Measurements from ENCODE around the gene PARD6A. TPM values are rescaled to one million over a fixed set of nuclear protein-coding genes. Genes with fewer than 3 reads are reported as not detected.

Gene PARD6A
- total RNA-seq, 1 donor from 2014 or later = 3.7 TPM

DNA sequence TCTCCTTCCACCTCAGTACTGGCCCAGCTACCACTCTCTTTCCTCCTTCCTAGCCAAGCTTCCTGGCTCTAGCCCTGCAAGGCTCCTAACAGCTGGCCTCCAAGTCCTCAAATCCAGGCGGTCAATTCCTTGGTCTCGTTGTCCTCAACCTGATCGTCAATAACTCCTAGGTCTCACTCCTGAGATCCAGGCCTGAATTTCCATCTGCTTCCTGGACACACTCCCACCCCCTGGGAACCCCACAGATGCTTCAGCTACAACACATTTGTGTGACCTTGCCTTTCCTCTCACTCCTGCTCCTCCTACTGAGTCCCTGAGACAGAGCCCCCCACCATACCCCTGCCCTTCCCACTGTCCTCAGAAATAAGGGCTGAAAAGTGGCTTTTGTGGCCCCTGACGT, 3.5 kb downstream of the PARD6A start:
- no peak for ATAC-seq
- intact Hi-C loops (cut with micrococcal nuclease) = no loop called here
- no peak for DNase-seq

DNA sequence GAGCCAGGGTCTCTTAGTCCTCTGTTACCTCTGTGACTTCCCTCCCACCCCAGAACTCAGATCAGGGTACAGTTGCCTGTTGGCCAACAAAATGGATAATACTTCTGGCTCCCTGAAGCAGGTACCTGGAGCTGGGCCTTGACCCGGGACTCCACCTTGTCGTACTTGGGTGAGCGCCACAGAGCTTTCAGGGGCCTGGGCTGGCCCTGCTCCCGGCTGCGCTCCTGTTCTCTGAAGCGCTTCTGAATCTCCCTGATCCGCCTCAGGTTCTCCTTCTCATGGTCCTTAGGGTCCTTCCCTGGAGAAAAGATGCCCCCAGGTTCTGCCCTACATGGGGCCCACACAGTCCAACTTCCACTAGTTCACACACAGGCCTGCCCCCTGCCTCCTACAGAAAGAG, 4.1 kb downstream of the PARD6A start:
- intact Hi-C loops (cut with micrococcal nuclease) = loop anchor here (5.0 kb wide), 1 partner anchor 103 kb away; the partner anchor contains the start of gene CTCF
- ATAC-seq (no peak), DNase-seq (no peak)

DNA sequence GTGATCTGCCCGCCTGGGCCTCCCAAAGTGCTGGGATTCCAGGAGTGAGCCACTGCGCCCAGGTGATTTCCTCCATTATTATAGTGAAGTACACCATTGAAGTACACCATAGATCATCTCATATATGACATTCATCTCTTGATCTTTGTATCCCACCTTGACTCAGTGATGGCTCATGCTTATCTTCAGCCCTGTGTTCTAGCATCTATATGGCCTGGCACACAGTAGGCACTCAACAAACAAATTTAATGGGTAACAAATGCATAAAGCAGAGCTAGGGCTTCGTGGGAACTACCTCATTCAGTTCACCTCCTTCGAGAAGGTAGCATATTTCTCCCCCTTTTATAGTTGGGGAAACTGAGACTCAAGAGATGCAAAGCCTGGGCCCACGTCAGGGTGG, 4.8 kb downstream of the PARD6A start:
- ATAC-seq (no peak), DNase-seq (peak; percentile 3)
- intact Hi-C loops (cut with micrococcal nuclease) = loop anchor here (5.0 kb wide), 1 partner anchor 103 kb away; the partner anchor contains the start of gene CTCF

DNA sequence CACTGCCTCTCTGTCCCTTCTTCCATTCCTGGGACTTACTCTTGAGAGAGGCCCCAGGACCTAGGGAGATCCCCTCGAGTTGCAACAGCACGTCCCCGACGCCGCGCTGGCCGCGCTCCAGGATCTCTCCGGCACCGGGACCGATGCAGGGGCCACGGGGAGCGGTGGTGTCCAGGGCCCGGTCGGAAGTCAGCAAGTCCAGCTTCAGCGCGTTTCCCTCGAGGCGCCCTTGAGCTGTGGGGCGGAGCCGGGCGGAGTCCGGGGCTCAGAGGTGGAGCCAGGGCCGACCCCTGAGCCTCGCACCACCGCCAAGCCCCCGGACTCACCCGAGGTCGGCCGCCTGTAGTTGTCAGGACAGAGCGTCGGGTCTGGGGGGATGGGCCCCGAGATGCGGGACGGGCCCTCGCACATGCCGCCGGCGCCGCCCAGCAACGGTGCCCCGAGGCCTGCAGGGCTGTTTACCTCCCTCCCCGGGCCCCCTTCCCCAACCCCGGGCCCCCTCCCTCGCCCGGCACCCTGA, 5.3 kb downstream of the PARD6A start:
- peak; percentile 69 for DNase-seq
- intact Hi-C loops (cut with micrococcal nuclease) = loop anchor here (5.0 kb wide), 1 partner anchor 104 kb away; the partner anchor contains the start of gene CTCF
- peak; percentile 8 for ATAC-seq

DNA sequence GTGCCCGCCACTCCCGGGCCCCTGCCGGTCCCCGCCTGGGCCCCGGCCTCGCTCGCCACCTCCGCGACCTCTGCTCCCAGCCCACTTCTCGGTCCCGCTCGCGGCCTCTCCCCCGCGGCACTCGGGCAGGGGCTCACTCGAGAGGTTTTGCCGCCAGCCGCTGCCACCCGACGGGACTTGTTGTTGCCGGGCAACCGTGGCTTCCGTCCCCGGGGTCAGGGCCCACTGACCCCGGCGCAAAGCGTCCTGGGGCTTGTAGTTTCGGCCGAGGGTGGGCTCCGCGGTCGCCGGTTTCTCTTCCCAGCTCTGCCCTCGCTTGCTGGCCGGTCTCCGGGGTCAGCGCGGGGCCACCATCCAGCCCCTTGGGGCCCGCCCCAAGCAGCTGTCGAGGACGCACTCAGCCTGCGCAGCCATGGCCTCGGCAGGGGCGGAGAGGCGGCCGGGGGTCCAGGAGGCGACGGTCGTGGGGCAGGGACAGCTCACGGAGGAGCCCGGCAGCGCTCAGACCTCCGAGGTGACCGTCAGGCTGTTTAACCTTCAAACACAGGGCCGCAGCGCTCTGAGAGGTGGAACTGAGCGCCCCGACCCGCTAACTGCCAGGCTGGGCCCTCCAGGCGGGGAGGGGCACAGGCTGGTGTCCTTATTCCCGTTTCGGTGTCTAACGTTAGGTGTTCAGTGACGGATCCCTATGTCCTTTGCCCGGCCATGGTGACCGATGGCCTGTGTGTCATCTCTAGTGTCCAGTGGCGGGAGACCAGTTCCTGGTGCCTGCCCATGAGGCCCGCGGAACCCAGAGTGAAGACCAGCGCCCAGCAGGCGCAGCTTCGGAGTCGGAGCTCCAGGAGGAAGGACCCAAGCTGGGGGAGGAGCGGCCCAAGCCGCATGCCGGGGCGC, 6.0 kb downstream of the PARD6A start, which contains the start of the genes C16orf86 and ENKD1:
Gene C16orf86, plus strand, starts transcription at position 256 of the 894 bp plus-strand sequence. Its CDS starts 157 bp downstream, at position 413.
Gene ENKD1, minus strand, starts transcription at position 192 of the 894 bp plus-strand sequence. CDS start 308 bp downstream, outside the sequence.
- ATAC-seq (peak; percentile 80), DNase-seq (peak; percentile 92)
- intact Hi-C loops (cut with micrococcal nuclease) = loop anchor here (5.0 kb wide), 1 partner anchor 105 kb away; the partner anchor contains the start of gene CTCF

DNA sequence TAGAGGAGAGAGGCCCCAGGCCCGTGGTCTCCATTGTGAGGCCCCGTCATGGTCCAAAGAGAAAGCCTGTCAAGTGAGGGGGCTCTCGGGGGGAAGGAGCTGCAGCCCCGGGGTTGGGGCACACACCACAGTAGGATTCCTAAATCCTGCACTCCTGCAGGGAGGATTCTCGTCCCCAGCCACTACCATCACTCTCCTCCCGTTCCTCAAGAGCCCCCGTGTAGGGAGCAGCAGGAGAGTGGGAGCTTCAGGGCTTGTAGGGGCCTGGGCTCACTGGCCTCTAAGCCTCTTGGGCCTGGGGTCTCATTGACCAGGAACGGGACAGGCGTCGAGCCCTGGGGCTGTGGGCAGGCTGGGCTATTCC, 6.7 kb downstream of the PARD6A start:
- ATAC-seq (no peak), DNase-seq (no peak)
- intact Hi-C loops (cut with micrococcal nuclease) = loop anchor here (5.0 kb wide), 1 partner anchor 105 kb away; the partner anchor contains the start of gene CTCF

DNA sequence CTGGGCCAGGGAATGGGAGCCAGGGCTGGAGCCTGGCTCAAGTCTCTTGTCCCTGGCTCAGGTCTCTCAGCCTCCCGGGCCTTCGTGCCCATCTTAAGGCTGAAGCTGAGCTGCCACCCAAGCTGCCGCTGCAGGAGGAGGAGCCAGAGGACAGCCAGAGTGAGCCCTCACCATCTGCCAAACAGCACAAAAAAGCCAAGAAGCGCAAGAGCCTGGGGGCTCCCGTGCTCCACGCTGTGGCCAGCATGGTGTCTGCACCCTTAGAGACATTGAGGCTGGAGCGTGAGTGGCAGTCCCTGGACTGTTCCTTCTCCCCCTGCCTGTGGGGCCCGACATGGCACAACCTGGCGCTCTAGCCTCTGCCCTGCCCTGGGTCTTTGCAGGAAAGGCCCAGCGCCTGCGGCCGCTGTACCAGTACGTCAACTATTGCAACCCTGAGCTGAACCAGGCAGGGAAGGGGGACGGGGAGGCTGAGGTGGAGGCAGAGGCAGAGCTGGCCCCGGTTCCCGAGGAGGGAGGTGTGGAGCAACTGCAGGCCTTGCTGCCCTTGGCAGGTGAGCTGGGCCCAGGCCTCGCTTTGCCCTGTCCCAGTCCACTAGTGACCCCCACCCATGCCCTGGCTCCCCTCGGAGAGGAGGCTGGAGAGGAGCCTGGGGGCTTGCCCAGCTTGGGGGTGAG, 7.2 kb downstream of the PARD6A start:
- intact Hi-C loops (cut with micrococcal nuclease) = loop anchor here (5.0 kb wide), 1 partner anchor 106 kb away; the partner anchor contains the start of gene CTCF
- peak; percentile 90 for DNase-seq
- ATAC-seq = peak; percentile 87

DNA sequence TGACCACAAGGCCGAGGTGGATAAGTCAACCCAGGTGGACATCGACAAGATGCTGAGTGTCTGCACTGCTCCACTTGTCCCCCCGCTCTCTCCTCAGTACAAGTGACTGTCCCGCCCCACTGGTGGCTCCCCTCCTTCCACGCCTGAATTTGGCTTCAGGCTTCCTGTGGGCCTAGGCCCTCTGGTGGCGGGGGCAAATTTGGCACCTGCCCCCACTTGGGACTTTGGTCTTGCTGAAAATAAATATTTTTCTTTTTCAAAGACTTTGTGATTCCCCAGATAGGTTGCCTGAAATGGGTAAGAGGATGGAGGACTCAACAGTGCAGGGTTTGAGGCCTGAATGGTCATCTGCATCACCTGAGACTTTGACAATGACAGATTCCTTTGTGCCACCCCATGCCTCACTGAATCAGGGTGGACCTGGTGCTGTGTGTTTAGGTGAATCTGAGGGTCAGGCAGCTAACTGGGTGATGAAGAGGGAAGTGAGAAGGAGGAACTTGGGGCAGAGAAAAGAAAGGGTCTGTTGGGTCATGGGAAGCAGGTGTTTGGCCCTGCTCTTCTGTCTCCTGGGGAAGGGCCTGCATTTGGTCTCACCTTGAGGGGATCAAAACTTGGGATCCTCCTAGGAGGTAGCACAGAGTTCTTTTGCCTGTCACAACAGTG, 7.9 kb downstream of the PARD6A start:
- intact Hi-C loops (cut with micrococcal nuclease) = loop anchor here (5.0 kb wide), 1 partner anchor 106 kb away; the partner anchor contains the start of gene CTCF
- ATAC-seq (no peak), DNase-seq (peak; percentile 48)

DNA sequence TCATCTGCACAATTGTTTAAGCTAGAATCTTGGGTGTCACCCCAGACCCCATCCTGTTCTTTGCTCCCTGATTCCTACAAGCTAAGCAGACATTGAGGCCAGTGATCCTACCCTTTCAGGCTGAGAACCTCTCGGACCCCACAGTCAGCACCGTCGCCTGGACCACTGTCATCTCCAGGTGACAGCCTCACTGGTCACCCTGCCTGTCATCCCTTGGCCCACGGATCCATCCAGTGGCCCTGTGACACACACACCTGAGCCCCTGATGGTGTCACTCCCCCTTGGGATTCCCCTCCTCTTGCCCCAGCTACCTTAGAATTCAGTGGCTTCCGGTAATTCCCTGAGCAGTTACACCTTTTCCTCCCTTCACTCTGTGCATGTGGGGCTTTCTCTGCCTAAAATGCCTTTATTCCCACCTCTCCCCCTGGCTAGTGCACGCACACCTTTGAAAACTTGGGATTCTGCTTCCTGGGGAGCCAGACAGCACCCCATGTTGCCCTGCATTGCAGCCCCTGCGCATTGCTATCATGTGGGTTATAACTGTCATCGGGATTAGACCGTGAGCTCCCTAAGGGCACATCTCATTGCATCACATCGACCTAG, 8.8 kb downstream of the PARD6A start:
- peak; percentile 8 for DNase-seq
- intact Hi-C loops (cut with micrococcal nuclease) = loop anchor here (5.0 kb wide), 1 partner anchor 107 kb away; the partner anchor contains the start of gene CTCF
- ATAC-seq = no peak

DNA sequence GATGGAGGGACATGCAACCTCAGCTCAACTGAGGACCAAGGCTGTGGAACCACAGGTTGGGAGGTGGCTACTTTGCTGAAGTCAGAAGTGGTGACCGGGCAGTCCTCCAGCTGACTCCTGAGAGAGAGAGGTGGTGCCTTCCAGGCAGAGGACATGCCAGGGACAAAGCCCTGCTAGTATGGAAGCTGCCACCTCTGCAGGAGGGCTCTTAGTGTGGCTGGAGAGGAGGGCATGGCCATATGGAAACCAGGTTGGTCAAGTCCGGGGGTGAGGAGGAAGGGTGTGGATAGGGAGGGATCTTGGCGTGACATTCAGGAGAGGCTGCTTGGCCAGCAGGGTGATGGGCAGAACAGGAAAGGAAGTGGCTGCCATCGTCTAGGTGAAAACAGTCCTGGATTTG, 11.5 kb downstream of the PARD6A start:
- ATAC-seq (peak; percentile 5), DNase-seq (peak; percentile 60)
- intact Hi-C loops (cut with micrococcal nuclease) = no loop called here

DNA sequence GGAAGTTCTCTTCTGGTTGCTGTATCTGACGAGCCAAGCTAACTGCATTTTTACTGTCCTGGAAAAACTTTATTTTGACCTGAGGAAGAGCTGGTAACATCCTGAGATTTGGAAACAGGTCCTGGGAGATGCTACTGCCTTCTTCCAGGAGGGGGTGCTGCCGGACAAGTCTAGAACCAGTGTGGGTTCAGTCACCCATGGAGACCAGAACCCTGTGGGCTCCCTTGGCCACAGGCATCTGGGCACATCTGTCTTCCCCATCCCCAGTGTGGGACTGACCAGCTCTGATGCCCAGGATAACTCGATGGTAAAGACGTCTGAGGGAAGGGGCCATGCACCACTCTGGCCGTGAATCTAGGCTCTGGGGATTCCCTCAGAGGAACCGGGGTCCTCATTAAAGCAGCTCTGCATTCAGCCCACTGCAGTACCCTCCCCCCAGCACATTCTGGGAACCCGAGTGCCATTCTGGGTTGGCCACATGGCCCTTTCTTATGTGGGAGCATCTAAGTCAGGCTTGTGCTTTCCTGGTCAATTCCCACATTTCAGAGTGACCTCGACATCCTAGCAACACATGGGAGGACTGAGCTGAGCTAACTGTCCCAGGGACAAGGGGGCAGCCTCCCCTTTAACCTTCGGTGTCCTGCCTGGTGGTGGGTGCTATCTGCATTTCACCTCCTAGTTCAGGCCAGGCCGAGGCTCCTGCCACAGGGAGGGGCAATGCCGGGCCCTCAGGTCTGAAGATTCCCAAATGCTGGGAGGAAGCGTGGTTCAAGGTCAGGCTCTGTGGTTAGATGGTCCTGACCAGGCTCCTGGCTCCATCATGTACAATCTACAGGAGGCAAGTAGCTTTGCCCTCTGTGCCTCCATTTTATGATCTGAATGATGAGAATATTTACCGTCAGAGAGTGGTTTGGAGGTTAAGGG, 12.2 kb downstream of the PARD6A start:
- DNase-seq = peak; percentile 69
- ATAC-seq = peak; percentile 52
- intact Hi-C loops (cut with micrococcal nuclease) = no loop called here

DNA sequence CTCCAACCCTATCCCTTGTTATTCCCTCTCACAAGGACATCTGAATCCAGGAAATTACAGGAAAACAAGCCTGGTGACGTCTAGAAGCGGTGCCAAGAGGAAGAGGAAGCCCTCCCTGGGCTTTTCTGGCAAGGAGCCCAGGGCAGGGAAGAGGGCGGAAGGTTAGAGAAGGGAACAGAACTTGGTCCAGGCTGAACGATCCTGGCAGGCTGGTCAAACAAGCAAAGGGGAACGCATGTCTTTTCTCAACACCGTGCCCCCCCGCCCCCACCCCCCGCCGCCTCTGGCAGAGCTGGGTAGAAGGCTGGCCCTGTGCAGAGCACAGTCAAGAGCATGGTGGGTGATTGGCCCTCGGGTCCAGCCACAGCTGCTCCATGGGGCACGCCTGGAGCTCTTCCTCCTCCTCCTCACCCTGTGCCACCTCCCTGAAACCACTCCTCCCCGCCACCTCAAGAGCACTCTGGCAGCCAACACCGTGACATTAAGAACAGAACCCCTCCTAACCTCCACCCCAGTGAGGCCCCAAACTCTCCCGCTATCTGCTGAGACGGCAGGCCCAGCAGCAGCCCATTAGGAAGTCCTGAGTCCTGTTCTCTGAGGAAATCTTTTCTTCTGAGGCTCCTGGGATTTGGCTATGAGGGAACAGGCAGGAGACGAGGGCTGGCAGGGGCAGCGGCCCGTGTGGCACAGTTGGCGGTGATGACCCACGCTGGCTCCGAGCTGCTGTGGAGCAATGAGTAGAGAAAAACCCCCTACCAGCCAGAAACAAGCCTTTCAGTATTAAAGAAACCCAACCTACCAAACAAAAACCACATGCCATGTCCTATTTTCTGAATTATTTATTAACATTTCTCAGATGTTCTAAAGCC, 13.2 kb downstream of the PARD6A start:
- DNase-seq = peak; percentile 72
- intact Hi-C loops (cut with micrococcal nuclease) = no loop called here
- ATAC-seq = peak; percentile 63

DNA sequence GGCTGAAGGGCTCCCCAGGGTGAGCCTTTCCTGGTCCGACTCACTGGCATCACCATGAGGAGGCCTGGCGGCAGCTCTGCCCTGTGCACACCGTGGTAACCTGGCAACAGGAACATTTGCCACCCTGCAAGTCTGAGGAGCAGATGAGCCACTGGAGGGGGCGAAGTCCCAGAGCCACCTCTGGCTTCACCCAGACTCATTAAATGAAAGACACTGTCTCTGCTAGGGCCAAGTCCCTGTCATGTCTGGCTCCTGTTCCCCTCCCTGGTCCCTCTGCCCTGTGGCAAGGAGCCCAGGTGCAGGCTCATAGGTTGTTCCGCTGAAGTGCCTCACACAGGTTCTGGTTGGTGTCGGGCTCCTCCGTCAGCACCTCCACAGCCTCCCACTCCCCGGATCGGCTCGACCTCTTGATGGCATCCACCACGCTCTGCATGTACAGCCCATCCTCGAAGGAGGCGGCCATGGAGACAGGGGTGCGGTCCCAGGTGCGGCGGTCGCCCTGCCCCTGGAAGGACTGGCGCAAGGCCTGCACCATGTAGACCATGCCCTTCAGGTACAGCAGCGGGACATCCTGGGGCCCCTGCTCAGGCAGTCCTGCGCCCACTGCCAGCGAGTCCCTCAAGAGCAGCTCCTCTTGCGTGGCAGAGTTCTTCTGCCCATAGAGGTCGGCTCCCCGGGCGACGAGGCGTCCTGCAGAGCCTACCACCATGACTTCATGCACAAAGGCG, 14.3 kb downstream of the PARD6A start:
- DNase-seq = no peak
- intact Hi-C loops (cut with micrococcal nuclease) = no loop called here
- ATAC-seq = no peak

DNA sequence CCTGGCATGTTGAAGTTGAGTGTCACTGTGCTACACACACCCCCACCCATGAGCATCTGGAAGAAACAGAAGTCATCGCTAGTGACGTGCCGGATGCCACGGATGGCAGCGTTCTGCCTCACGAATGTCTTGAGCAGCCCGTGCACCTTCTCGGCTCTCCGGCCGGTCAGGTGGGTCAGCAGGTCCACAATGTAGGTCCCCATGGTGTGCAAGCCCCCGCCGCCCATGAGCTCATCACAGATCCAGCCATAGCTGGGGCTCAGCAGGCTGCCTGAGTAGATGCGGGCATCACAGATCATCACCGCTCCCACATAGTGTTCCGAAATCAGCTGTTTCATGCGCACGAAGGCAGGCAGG, 14.8 kb downstream of the PARD6A start:
- ATAC-seq = no peak
- DNase-seq = no peak
- intact Hi-C loops (cut with micrococcal nuclease) = no loop called here

DNA sequence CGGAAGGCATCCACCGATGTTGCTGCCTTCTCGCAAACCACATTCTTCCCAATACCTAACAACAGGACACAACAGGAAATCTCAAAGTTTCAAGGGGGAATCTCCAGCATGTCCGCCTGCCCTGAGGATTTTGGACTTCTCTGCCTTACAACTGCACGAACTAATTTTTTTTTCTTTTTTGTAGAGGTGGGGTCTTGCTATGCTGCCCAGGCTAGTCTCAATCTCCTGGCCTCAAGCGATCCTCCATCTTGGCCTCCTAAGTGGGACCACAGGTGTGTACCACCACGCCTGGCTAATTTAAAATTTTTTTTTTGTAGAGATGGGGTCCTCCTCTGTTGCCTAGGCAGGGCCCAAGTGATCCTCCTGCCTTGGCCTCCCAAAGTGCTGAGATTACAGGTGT, 15.2 kb downstream of the PARD6A start:
- ATAC-seq (no peak), DNase-seq (no peak)
- intact Hi-C loops (cut with micrococcal nuclease) = no loop called here

DNA sequence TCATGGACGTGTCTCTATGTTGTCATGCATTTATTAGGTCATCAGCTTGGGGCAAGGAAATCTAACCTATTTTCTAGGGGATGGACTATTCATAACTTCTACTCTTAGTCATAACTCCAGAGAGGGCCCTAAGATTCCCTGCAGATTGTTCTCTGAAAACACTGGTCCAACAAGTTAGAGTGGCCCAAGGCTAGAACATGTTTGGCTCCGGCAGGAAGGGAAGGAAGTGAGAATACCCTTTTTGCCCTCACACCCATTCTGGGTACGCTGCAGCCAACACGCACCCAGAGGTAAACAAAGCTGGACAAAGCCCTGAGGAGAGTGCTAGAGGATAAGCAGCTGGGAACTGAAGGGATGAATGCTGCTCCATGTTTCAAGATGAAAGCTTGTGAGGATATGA, 15.8 kb downstream of the PARD6A start:
- no peak for ATAC-seq
- no peak for DNase-seq

More for the DNA sequence above, 15.8 kb downstream of the PARD6A start:
- intact Hi-C loops (cut with micrococcal nuclease) = no loop called here

Measured in left ventricle myocardium superior (tissue), 1 donor.